ENCODE measurements around the gene VAV1. TPM values are rescaled to one million over a fixed set of nuclear protein-coding genes. Genes with fewer than 3 reads are reported as not detected.

VAV1 gene
- total and polyA plus RNA-seq, 4 donors: 0.60 to 13.3 (median 4.1) TPM

DNA sequence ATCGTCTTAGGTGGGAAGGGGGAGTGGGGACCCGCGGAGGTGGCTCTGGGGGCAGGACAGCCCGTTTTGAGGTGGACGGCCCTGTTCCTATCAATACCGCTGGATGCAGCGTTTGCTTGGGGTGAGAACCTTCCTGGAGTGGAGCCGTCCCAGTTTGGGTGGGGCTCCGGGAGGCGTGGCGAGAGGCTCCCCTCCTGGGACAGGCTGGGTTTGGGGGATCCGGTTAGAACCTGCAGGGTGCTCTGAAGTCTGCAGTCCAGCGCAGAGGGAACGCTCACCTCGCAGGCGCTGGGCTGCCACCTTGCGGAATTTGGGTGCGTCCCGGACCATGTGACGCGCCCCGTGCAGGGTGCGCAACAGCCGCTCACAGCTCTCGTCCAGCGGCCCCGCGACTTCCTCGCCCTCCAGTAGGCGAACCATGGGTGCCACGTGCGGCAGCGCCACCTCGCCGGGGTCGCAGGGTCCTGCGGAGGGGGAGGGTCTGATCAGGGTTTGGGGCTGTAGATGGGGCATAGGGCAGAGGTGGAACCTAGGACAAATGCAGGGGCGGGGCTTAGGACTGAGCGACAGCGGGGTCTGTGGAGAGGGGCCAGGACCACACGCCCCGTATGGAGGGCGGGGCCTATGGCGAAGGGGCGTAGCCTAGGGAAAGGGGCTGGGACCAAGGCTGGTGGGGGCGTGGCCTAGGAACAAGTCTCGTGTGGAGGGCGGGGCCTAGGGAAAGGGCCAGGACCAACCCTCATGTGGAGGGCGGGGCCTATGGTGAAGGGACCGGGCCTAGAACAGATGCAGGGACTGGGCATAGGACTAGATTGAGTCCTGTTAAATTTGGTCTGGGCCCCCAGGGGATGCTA lies 19.1 kb upstream of the VAV1 start:
- TF ChIP-seq YY1 (IDR thresholded peaks at IDR 0.05): peak; percentile 38
- TF ChIP-seq, protein P1, sequence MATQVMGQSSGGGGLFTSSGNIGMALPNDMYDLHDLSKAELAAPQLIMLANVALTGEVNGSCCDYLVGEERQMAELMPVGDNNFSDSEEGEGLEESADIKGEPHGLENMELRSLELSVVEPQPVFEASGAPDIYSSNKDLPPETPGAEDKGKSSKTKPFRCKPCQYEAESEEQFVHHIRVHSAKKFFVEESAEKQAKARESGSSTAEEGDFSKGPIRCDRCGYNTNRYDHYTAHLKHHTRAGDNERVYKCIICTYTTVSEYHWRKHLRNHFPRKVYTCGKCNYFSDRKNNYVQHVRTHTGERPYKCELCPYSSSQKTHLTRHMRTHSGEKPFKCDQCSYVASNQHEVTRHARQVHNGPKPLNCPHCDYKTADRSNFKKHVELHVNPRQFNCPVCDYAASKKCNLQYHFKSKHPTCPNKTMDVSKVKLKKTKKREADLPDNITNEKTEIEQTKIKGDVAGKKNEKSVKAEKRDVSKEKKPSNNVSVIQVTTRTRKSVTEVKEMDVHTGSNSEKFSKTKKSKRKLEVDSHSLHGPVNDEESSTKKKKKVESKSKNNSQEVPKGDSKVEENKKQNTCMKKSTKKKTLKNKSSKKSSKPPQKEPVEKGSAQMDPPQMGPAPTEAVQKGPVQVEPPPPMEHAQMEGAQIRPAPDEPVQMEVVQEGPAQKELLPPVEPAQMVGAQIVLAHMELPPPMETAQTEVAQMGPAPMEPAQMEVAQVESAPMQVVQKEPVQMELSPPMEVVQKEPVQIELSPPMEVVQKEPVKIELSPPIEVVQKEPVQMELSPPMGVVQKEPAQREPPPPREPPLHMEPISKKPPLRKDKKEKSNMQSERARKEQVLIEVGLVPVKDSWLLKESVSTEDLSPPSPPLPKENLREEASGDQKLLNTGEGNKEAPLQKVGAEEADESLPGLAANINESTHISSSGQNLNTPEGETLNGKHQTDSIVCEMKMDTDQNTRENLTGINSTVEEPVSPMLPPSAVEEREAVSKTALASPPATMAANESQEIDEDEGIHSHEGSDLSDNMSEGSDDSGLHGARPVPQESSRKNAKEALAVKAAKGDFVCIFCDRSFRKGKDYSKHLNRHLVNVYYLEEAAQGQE (IDR thresholded peaks at IDR 0.05): peak; percentile 57
- peak; percentile 24 to 44 for TF ChIP-seq HNF4A (conservative IDR thresholded peaks at IDR 0.05)
- no peak for TF ChIP-seq TAF1 (conservative IDR thresholded peaks at IDR 0.05)
- TF ChIP-seq JUND (IDR thresholded peaks at IDR 0.05): no peak
- TF ChIP-seq RXRA (IDR thresholded peaks at IDR 0.05): peak; percentile 52 to 54
- TF ChIP-seq NR2F2 (IDR thresholded peaks at IDR 0.05): no peak
- TF ChIP-seq GABPA (IDR thresholded peaks at IDR 0.05 in 1 of 2, conservative IDR thresholded peaks at IDR 0.05 in 1 of 2): no peak
- TF ChIP-seq, protein P2, sequence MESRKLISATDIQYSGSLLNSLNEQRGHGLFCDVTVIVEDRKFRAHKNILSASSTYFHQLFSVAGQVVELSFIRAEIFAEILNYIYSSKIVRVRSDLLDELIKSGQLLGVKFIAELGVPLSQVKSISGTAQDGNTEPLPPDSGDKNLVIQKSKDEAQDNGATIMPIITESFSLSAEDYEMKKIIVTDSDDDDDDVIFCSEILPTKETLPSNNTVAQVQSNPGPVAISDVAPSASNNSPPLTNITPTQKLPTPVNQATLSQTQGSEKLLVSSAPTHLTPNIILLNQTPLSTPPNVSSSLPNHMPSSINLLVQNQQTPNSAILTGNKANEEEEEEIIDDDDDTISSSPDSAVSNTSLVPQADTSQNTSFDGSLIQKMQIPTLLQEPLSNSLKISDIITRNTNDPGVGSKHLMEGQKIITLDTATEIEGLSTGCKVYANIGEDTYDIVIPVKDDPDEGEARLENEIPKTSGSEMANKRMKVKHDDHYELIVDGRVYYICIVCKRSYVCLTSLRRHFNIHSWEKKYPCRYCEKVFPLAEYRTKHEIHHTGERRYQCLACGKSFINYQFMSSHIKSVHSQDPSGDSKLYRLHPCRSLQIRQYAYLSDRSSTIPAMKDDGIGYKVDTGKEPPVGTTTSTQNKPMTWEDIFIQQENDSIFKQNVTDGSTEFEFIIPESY (IDR thresholded peaks at IDR 0.05): peak; percentile 36
- TF ChIP-seq FOXA2 (IDR thresholded peaks at IDR 0.05): no peak
- TF ChIP-seq, protein P3, sequence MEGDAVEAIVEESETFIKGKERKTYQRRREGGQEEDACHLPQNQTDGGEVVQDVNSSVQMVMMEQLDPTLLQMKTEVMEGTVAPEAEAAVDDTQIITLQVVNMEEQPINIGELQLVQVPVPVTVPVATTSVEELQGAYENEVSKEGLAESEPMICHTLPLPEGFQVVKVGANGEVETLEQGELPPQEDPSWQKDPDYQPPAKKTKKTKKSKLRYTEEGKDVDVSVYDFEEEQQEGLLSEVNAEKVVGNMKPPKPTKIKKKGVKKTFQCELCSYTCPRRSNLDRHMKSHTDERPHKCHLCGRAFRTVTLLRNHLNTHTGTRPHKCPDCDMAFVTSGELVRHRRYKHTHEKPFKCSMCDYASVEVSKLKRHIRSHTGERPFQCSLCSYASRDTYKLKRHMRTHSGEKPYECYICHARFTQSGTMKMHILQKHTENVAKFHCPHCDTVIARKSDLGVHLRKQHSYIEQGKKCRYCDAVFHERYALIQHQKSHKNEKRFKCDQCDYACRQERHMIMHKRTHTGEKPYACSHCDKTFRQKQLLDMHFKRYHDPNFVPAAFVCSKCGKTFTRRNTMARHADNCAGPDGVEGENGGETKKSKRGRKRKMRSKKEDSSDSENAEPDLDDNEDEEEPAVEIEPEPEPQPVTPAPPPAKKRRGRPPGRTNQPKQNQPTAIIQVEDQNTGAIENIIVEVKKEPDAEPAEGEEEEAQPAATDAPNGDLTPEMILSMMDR (IDR thresholded peaks at IDR 0.05; ENCODE audit: low read depth, low read length, missing input control): peak; percentile 51
- peak; percentile 75 to 76 for TF ChIP-seq RAD21 (IDR thresholded peaks at IDR 0.05)
- peak; percentile 54 for TF ChIP-seq SP1 (IDR thresholded peaks at IDR 0.05)
- TF ChIP-seq, protein P4, sequence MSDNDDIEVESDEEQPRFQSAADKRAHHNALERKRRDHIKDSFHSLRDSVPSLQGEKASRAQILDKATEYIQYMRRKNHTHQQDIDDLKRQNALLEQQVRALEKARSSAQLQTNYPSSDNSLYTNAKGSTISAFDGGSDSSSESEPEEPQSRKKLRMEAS (IDR thresholded peaks at IDR 0.05): peak; percentile 81
- H3K27me3 ChIP-seq (ENCODE audit: control insufficient read depth in 4 of 4, insufficient read depth in 4 of 4, low read length in 3 of 4): no peaks in the 10 kb centered on the region
- peak; percentile 82 for DNase-seq (ENCODE audit: low spot score)
- H3K27ac ChIP-seq (ENCODE audit: low read depth in 1 of 2, low read length in 2 of 2): peak overlapping the region; percentile 83 to 86
- peak overlapping the region; percentile 11 to 84 (median 54) for H3K4me3 ChIP-seq (ENCODE audit: low read depth in 1 of 3, low read length in 3 of 3)
- H3K9me3 ChIP-seq (ENCODE audit: control insufficient read depth in 4 of 4, low read length in 3 of 4): no peaks in the 10 kb centered on the region
- no peak overlapping the region for H3K9ac ChIP-seq (ENCODE audit: low read depth in 1 of 2, low read length in 2 of 2)
- WGBS: 9% methylated on average over 50 of the region's 50 CpGs
- peaks cover 0 to 7% (median 2%) of the 10 kb centered on the region in 4 donors for H3K36me3 ChIP-seq (ENCODE audit: control insufficient read depth in 4 of 4, insufficient read depth in 3 of 4, low read depth in 1 of 4, low read length in 3 of 4)
- H3K4me1 ChIP-seq (ENCODE audit: control insufficient read depth in 4 of 4, insufficient read depth in 4 of 4, low read length in 3 of 4): peaks cover 0 to 23% (median 13%) of the 10 kb centered on the region in 4 donors
